Measurements from ENCODE around the gene AQP1.
A peak's percentile ranks its signal among the peaks of the same experiment; 100 is the strongest.

AQP1 gene

DNA sequence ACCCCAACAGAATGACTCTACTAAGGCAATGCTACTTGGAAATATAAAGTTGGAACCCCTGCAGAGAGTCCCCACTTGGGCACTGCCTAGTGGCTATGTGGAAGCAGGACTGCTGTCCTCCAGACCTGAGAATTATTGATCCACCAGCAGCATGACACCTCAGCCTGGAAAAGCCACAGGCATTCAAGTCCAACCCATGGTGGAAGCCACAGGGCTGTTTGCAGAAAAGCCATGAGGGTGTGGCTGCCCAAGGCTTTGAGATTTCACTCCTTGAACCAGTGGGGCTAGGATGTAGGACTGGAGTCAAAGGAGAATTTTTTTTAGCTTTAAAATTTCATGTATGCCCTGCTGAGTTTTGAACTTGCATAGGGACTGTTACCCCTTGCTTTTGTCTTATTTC lies 38.5 kb downstream of the AQP1 start:
- H2BK5ac ChIP-seq (ENCODE audit: low read depth, low read length, poor library complexity, severe bottlenecking), result no peak overlapping the region
- no peak overlapping the region for H3K9ac ChIP-seq (ENCODE audit: low read length)
- no peak overlapping the region for H2BK120ac ChIP-seq (ENCODE audit: low read depth, low read length)
- no peak overlapping the region for H2BK15ac ChIP-seq (ENCODE audit: low read depth, poor library complexity, severe bottlenecking)
- H3K4me1 ChIP-seq (ENCODE audit: control insufficient read depth, insufficient read depth, low read depth, low read length), result no peaks in the 10 kb centered on the region
- peaks cover 8% of the 10 kb centered on the region in 2 experiments for H3K27me3 ChIP-seq (ENCODE audit: control insufficient read depth in 1 of 2, insufficient read depth in 1 of 2, low read length in 2 of 2)
- H3K79me1 ChIP-seq (replicated peaks; ENCODE audit: low read length, poor library complexity, severe bottlenecking), result no peaks in the 10 kb centered on the region
- H2BK12ac ChIP-seq (ENCODE audit: low read length in 2 of 2), result no peak overlapping the region
- no peak overlapping the region for H3K4me2 ChIP-seq (ENCODE audit: low read length, poor library complexity, severe bottlenecking)
- no peak overlapping the region for H4K8ac ChIP-seq (ENCODE audit: low read length)
- H3K27ac ChIP-seq (ENCODE audit: low read length, poor library complexity, severe bottlenecking), result no peak overlapping the region
- no peak for DNase-seq
- peaks cover 40% of the 10 kb centered on the region for H3K9me3 ChIP-seq (ENCODE audit: control insufficient read depth, low read length)
- no peak overlapping the region for H3K23ac ChIP-seq (ENCODE audit: low read length in 2 of 2)
- H3K18ac ChIP-seq (ENCODE audit: low read depth in 1 of 2, low read length in 2 of 2), result no peak overlapping the region
- H2AFZ ChIP-seq (ENCODE audit: low read depth, low read length), result no peak overlapping the region
- no peak overlapping the region for H3K4ac ChIP-seq (ENCODE audit: low read depth in 1 of 2, low read length in 2 of 2)
- H4K91ac ChIP-seq (ENCODE audit: low read length), result no peak overlapping the region
- no peak overlapping the region for H3K4me3 ChIP-seq (ENCODE audit: insufficient read depth in 1 of 2, low read depth in 1 of 2, low read length in 2 of 2)
- H2AK5ac ChIP-seq (ENCODE audit: low read length, severe bottlenecking), result no peak overlapping the region
- H3K14ac ChIP-seq (ENCODE audit: low read length in 2 of 2), result no peak overlapping the region
- H3K36me3 ChIP-seq (ENCODE audit: control insufficient read depth in 1 of 2, insufficient read depth in 2 of 2, low read depth in 1 of 2, low read length in 2 of 2), result no peaks in the 10 kb centered on the region

GRCh38 chr7:30954914-30955313 lies 43.3 kb downstream of the AQP1 start:
- Histone ChIP-seq H3K4me3 (ENCODE audit: insufficient read depth in 1 of 2, low read depth in 1 of 2, low read length in 2 of 2) (no peak overlapping the region), H2AFZ (ENCODE audit: low read depth, low read length) (no peak overlapping the region), H3K14ac (ENCODE audit: low read length in 2 of 2) (no peak overlapping the region), H3K4ac (ENCODE audit: low read depth in 1 of 2, low read length in 2 of 2) (no peak overlapping the region), H3K79me1 (replicated peaks; ENCODE audit: low read length, poor library complexity, severe bottlenecking) (no peaks in the 10 kb centered on the region), H3K4me2 (ENCODE audit: low read length, poor library complexity, severe bottlenecking) (no peak overlapping the region), H4K8ac (ENCODE audit: low read length) (no peak overlapping the region), H3K23ac (ENCODE audit: low read length in 2 of 2) (no peak overlapping the region), H4K91ac (ENCODE audit: low read length) (no peak overlapping the region), H2AK5ac (ENCODE audit: low read length, severe bottlenecking) (no peak overlapping the region), H2BK120ac (ENCODE audit: low read depth, low read length) (no peak overlapping the region), H2BK12ac (ENCODE audit: low read length in 2 of 2) (no peak overlapping the region), H3K36me3 (ENCODE audit: control insufficient read depth in 1 of 2, insufficient read depth in 2 of 2, low read depth in 1 of 2, low read length in 2 of 2) (no peaks in the 10 kb centered on the region), H3K18ac (ENCODE audit: low read depth in 1 of 2, low read length in 2 of 2) (no peak overlapping the region), H3K27ac (ENCODE audit: low read length, poor library complexity, severe bottlenecking) (no peak overlapping the region), H3K27me3 (ENCODE audit: control insufficient read depth in 1 of 2, insufficient read depth in 1 of 2, low read length in 2 of 2) (peaks cover 2 to 4% of the 10 kb centered on the region in 2 experiments), H2BK15ac (ENCODE audit: low read depth, poor library complexity, severe bottlenecking) (no peak overlapping the region), H2BK5ac (ENCODE audit: low read depth, low read length, poor library complexity, severe bottlenecking) (no peak overlapping the region), H3K9ac (ENCODE audit: low read length) (no peak overlapping the region), H3K9me3 (ENCODE audit: control insufficient read depth, low read length) (peaks cover 38% of the 10 kb centered on the region), H3K4me1 (ENCODE audit: control insufficient read depth, insufficient read depth, low read depth, low read length) (no peaks in the 10 kb centered on the region)
- WGBS, result 93% methylated on average over 2 of the region's 4 CpGs
- no peak for DNase-seq

GRCh38 chr7:30956704-30957103 lies 45.1 kb downstream of the AQP1 start:
- H3K9ac ChIP-seq (ENCODE audit: low read length), result no peak overlapping the region
- H2AFZ ChIP-seq (ENCODE audit: low read depth, low read length), result no peak overlapping the region
- no peak overlapping the region for H2BK12ac ChIP-seq (ENCODE audit: low read length in 2 of 2)
- no peak overlapping the region for H2BK5ac ChIP-seq (ENCODE audit: low read depth, low read length, poor library complexity, severe bottlenecking)
- no peak overlapping the region for H3K4me2 ChIP-seq (ENCODE audit: low read length, poor library complexity, severe bottlenecking)
- H3K23ac ChIP-seq (ENCODE audit: low read length in 2 of 2), result no peak overlapping the region
- no peak overlapping the region for H3K4ac ChIP-seq (ENCODE audit: low read depth in 1 of 2, low read length in 2 of 2)
- H2BK120ac ChIP-seq (ENCODE audit: low read depth, low read length), result no peak overlapping the region
- no peaks in the 10 kb centered on the region for H3K36me3 ChIP-seq (ENCODE audit: control insufficient read depth in 1 of 2, insufficient read depth in 2 of 2, low read depth in 1 of 2, low read length in 2 of 2)
- no peak overlapping the region for H4K91ac ChIP-seq (ENCODE audit: low read length)
- no peaks in the 10 kb centered on the region for H3K4me1 ChIP-seq (ENCODE audit: control insufficient read depth, insufficient read depth, low read depth, low read length)
- H4K8ac ChIP-seq (ENCODE audit: low read length), result no peak overlapping the region
- H3K18ac ChIP-seq (ENCODE audit: low read depth in 1 of 2, low read length in 2 of 2), result no peak overlapping the region
- no peak overlapping the region for H3K27ac ChIP-seq (ENCODE audit: low read length, poor library complexity, severe bottlenecking)
- peaks cover 0 to 2% of the 10 kb centered on the region in 2 experiments for H3K27me3 ChIP-seq (ENCODE audit: control insufficient read depth in 1 of 2, insufficient read depth in 1 of 2, low read length in 2 of 2)
- no peak for DNase-seq
- WGBS, result no CpG with 5 or more reads among the region's 1 CpG
- no peak overlapping the region for H3K4me3 ChIP-seq (ENCODE audit: insufficient read depth in 1 of 2, low read depth in 1 of 2, low read length in 2 of 2)
- no peak overlapping the region for H2BK15ac ChIP-seq (ENCODE audit: low read depth, poor library complexity, severe bottlenecking)
- H3K79me1 ChIP-seq (replicated peaks; ENCODE audit: low read length, poor library complexity, severe bottlenecking), result no peaks in the 10 kb centered on the region
- H3K9me3 ChIP-seq (ENCODE audit: control insufficient read depth, low read length), result peaks cover 32% of the 10 kb centered on the region
- H2AK5ac ChIP-seq (ENCODE audit: low read length, severe bottlenecking), result no peak overlapping the region
- H3K14ac ChIP-seq (ENCODE audit: low read length in 2 of 2), result no peak overlapping the region

DNA sequence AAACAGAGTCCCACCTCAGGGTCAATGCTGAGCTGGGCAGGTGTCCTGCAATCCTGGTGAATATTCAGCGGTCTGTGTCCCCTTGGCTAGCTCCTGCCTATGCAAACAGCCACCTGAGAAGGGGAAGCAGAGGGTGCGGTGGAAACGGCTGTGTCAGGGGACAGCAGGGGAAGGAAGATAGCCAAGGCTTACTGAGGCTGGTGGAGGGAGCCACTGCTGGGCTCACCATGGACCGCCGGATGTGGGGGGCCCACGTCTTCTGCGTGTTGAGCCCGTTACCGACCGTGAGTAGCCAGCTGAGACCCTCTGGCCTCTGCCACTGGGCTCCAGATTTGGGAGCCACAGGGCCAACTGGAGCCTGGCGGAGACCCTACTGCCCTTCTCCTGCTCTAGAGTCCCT lies 52.2 kb downstream of the AQP1 start, which contains the start of gene GHRHR:
Gene GHRHR, plus strand, starts transcription at position 112 of the 400 bp plus-strand sequence. Its CDS starts 116 bp downstream, at position 228.
- Histone ChIP-seq H2AFZ (ENCODE audit: low read depth, low read length) (no peak within 1 kb of the TSS), H4K8ac (ENCODE audit: low read length) (no peak within 1 kb of the TSS), H2BK15ac (ENCODE audit: low read depth, poor library complexity, severe bottlenecking) (peak within 1 kb of the TSS; percentile 54), H3K79me1 (replicated peaks; ENCODE audit: low read length, poor library complexity, severe bottlenecking) (no peaks in the 10 kb centered on the region), H3K23ac (ENCODE audit: low read length in 2 of 2) (no peak within 1 kb of the TSS), H2BK5ac (ENCODE audit: low read depth, low read length, poor library complexity, severe bottlenecking) (no peak within 1 kb of the TSS), H4K91ac (ENCODE audit: low read length) (no peak within 1 kb of the TSS), H3K9me3 (ENCODE audit: control insufficient read depth, low read length) (no peaks in the 10 kb centered on the region), H3K4me2 (ENCODE audit: low read length, poor library complexity, severe bottlenecking) (no peak within 1 kb of the TSS), H3K18ac (ENCODE audit: low read depth in 1 of 2, low read length in 2 of 2) (no peak within 1 kb of the TSS), H3K36me3 (ENCODE audit: control insufficient read depth in 1 of 2, insufficient read depth in 2 of 2, low read depth in 1 of 2, low read length in 2 of 2) (no peaks in the 10 kb centered on the region), H3K27ac (ENCODE audit: low read length, poor library complexity, severe bottlenecking) (no peak within 1 kb of the TSS), H3K4me1 (ENCODE audit: control insufficient read depth, insufficient read depth, low read depth, low read length) (no peaks in the 10 kb centered on the region), H3K14ac (ENCODE audit: low read length in 2 of 2) (no peak within 1 kb of the TSS), H2BK120ac (ENCODE audit: low read depth, low read length) (no peak within 1 kb of the TSS), H2BK12ac (ENCODE audit: low read length in 2 of 2) (no peak within 1 kb of the TSS), H3K9ac (ENCODE audit: low read length) (no peak within 1 kb of the TSS), H3K4ac (ENCODE audit: low read depth in 1 of 2, low read length in 2 of 2) (no peak within 1 kb of the TSS), H3K27me3 (ENCODE audit: control insufficient read depth in 1 of 2, insufficient read depth in 1 of 2, low read length in 2 of 2) (peaks cover 45 to 46% of the 10 kb centered on the region in 2 experiments), H2AK5ac (ENCODE audit: low read length, severe bottlenecking) (no peak within 1 kb of the TSS), H3K4me3 (ENCODE audit: insufficient read depth in 1 of 2, low read depth in 1 of 2, low read length in 2 of 2) (no peak within 1 kb of the TSS)
- DNase-seq, result no peak
- WGBS, result 84% methylated on average over 10 of the region's 11 CpGs

Data from mesenchymal stem cell (in vitro differentiated cells and primary cell).